Measurements from ENCODE around the gene DCTN4. TPM values are rescaled to one million over a fixed set of nuclear protein-coding genes. Genes with fewer than 3 reads are reported as not detected.

Gene DCTN4
- total RNA-seq, 4 donors from 2014 or later = 66.6 to 92.6 (median 72.8) TPM

GRCh38 chr5:150692276-150692675 lies 66.5 kb downstream of the DCTN4 start:
- H3K9me3 ChIP-seq = no peaks in the 10 kb centered on the region
- TF ChIP-seq CTCF (IDR thresholded peaks at IDR 0.05 in 4 of 5, conservative IDR thresholded peaks at IDR 0.05 in 1 of 5) (no peak), POLR2A (IDR thresholded peaks at IDR 0.05) (no peak)
- intact Hi-C loops (cut with DNase I; ENCODE audit: low total_unique reads) (no loop called here), in situ Hi-C loops (cut with MboI; ENCODE audit: low sequenced_read_pairs in 4 of 4) (no loop called here)
- H3K27me3 ChIP-seq = no peaks in the 10 kb centered on the region
- DNase-seq (peak in 1 of 2 donors; percentile 31), ATAC-seq (peak; percentile 77 to 94)
- H3K27ac ChIP-seq = peak overlapping the region; percentile 64 to 75 (median 67)
- no peak overlapping the region for H3K4me3 ChIP-seq
- H3K36me3 ChIP-seq = peaks cover 8 to 85% of the 10 kb centered on the region in 2 donors
- H3K4me1 ChIP-seq = peaks cover 3 to 7% of the 10 kb centered on the region in 2 donors

GRCh38 chr5:150690760-150691159 lies 68.1 kb downstream of the DCTN4 start:
- no peak for TF ChIP-seq CTCF (IDR thresholded peaks at IDR 0.05 in 4 of 5, conservative IDR thresholded peaks at IDR 0.05 in 1 of 5)
- TF ChIP-seq POLR2A (IDR thresholded peaks at IDR 0.05) = no peak
- intact Hi-C loops (cut with DNase I; ENCODE audit: low total_unique reads) = no loop called here
- no peak for ATAC-seq
- Histone ChIP-seq H3K27ac (no peak overlapping the region), H3K9me3 (no peaks in the 10 kb centered on the region), H3K4me1 (peaks cover 3 to 7% of the 10 kb centered on the region in 2 donors), H3K27me3 (no peaks in the 10 kb centered on the region), H3K4me3 (no peak overlapping the region), H3K36me3 (peaks cover 2 to 79% of the 10 kb centered on the region in 2 donors)
- in situ Hi-C loops (cut with MboI; ENCODE audit: low sequenced_read_pairs in 4 of 4) = no loop called here
- no peak for DNase-seq

GRCh38 chr5:150689120-150689519 lies 69.7 kb downstream of the DCTN4 start:
- Histone ChIP-seq H3K27me3 (no peaks in the 10 kb centered on the region), H3K9me3 (no peaks in the 10 kb centered on the region), H3K4me3 (no peak overlapping the region), H3K36me3 (peaks cover 0 to 71% of the 10 kb centered on the region in 2 donors), H3K27ac (no peak overlapping the region), H3K4me1 (peaks cover 3 to 7% of the 10 kb centered on the region in 2 donors)
- intact Hi-C loops (cut with DNase I; ENCODE audit: low total_unique reads) (no loop called here), in situ Hi-C loops (cut with MboI; ENCODE audit: low sequenced_read_pairs in 4 of 4) (no loop called here)
- TF ChIP-seq CTCF (IDR thresholded peaks at IDR 0.05 in 4 of 5, conservative IDR thresholded peaks at IDR 0.05 in 1 of 5) (no peak), POLR2A (IDR thresholded peaks at IDR 0.05) (no peak)
- DNase-seq (no peak), ATAC-seq (no peak)

- Histone ChIP-seq H3K4me1 (peaks cover 34 to 35% of the 10 kb centered on the region in 2 donors), H3K27ac (peak overlapping the region; percentile 8 to 97 (median 62)), H3K36me3 (peaks cover 0 to 5% of the 10 kb centered on the region in 2 donors), H3K9me3 (no peaks in the 10 kb centered on the region), H3K4me3 (no peak overlapping the region), H3K27me3 (no peaks in the 10 kb centered on the region)
- in situ Hi-C loops (cut with MboI; ENCODE audit: low sequenced_read_pairs in 4 of 4) (no loop called here), intact Hi-C loops (cut with DNase I; ENCODE audit: low total_unique reads) (loop anchor here (10.0 kb wide), 1 partner anchor 232 kb away; the partner anchor contains the start of gene RPS14)
- no peak for DNase-seq
- no peak for TF ChIP-seq CTCF (IDR thresholded peaks at IDR 0.05 in 4 of 5, conservative IDR thresholded peaks at IDR 0.05 in 1 of 5)
- TF ChIP-seq POLR2A (IDR thresholded peaks at IDR 0.05) = no peak
- no peak for ATAC-seq
Measured at GRCh38 chr5:150676578-150676977, 82.2 kb downstream of the DCTN4 start.

- peak overlapping the region; percentile 82 to 97 (median 92) for H3K27ac ChIP-seq
- no peaks in the 10 kb centered on the region for H3K9me3 ChIP-seq
- in situ Hi-C loops (cut with MboI; ENCODE audit: low sequenced_read_pairs in 4 of 4) (no loop called here), intact Hi-C loops (cut with DNase I; ENCODE audit: low total_unique reads) (loop anchor here (10.0 kb wide), 1 partner anchor 230 kb away; the partner anchor contains the start of gene RPS14)
- no peaks in the 10 kb centered on the region for H3K27me3 ChIP-seq
- H3K36me3 ChIP-seq = peaks cover 0 to 5% of the 10 kb centered on the region in 2 donors
- peaks cover 42 to 45% of the 10 kb centered on the region in 2 donors for H3K4me1 ChIP-seq
- ATAC-seq (no peak), DNase-seq (no peak)
- no peak overlapping the region for H3K4me3 ChIP-seq
- TF ChIP-seq CTCF (IDR thresholded peaks at IDR 0.05 in 4 of 5, conservative IDR thresholded peaks at IDR 0.05 in 1 of 5) = no peak
- TF ChIP-seq POLR2A (IDR thresholded peaks at IDR 0.05) = no peak
Measured at GRCh38 chr5:150675069-150675468, 83.7 kb downstream of the DCTN4 start.

Measured in gastrocnemius medialis (tissue), 4 donors.